ENCODE data around the gene GRIK4.
"Not testable (repeated sequence)": the region's sequence is repeated elsewhere in the genome, so short reads cannot be mapped to it uniquely, and the experiment has no call there.

The GRIK4 gene

GRCh38 chr11:121031167-121031566 is 519.6 kb downstream of the GRIK4 start:
- no peak for DNase-seq

GRCh38 chr11:121031648-121032047 is 520.1 kb downstream of the GRIK4 start:
- DNase-seq: not testable (repeated sequence)

- DNase-seq: no peak
Observed at GRCh38 chr11:121032546-121032945, 521.0 kb downstream of the GRIK4 start.

- DNase-seq: no peak
Observed at GRCh38 chr11:121033635-121034034, 522.1 kb downstream of the GRIK4 start.

GRCh38 chr11:121035169-121035755 is 523.7 kb downstream of the GRIK4 start:
- DNase-seq: no peak

- no peak for DNase-seq
Observed at GRCh38 chr11:121035780-121036179, 524.2 kb downstream of the GRIK4 start.

- no peak for DNase-seq
Observed at GRCh38 chr11:121037016-121037415, 525.5 kb downstream of the GRIK4 start.

Measured in NCI-H2227 treated with DMSO at 0.1 percent for 48 hours (cell line).